NCI-H1694 (cell line): ENCODE data around the gene MAST4.

Source experiments
- DNase-seq: peaks from one replicate; lab custom pipeline; 2025; lab: John Stamatoyannopoulos, UW

The MAST4 gene

GRCh38 chr5:66874004-66874403 lies 277.8 kb downstream of the MAST4 start:
- DNase-seq = no peak

- DNase-seq = no peak
Measured at GRCh38 chr5:66875315-66875714, 279.1 kb downstream of the MAST4 start.

GRCh38 chr5:66876266-66876807 lies 280.1 kb downstream of the MAST4 start:
- no peak for DNase-seq

GRCh38 chr5:66877843-66878242 lies 281.6 kb downstream of the MAST4 start:
- no peak for DNase-seq

- DNase-seq = no peak
Measured at GRCh38 chr5:66880401-66880800, 284.2 kb downstream of the MAST4 start.

- DNase-seq = no peak
Measured at GRCh38 chr5:66881480-66882161, 285.4 kb downstream of the MAST4 start.

GRCh38 chr5:66882606-66883227 lies 286.5 kb downstream of the MAST4 start:
- no peak for DNase-seq

- no peak for DNase-seq
Measured at GRCh38 chr5:66884564-66885243, 288.5 kb downstream of the MAST4 start.

GRCh38 chr5:66886941-66887340 lies 290.7 kb downstream of the MAST4 start:
- no peak for DNase-seq

- no peak for DNase-seq
Measured at GRCh38 chr5:66888613-66889012, 292.4 kb downstream of the MAST4 start.

- no peak for DNase-seq
Measured at GRCh38 chr5:66889056-66889455, 292.9 kb downstream of the MAST4 start.

GRCh38 chr5:66889524-66889923 lies 293.3 kb downstream of the MAST4 start:
- DNase-seq = no peak

- DNase-seq = no peak
Measured at GRCh38 chr5:66891184-66891925, 295.2 kb downstream of the MAST4 start.

GRCh38 chr5:66892716-66893115 lies 296.5 kb downstream of the MAST4 start:
- DNase-seq = no peak

GRCh38 chr5:66894480-66895240 lies 298.5 kb downstream of the MAST4 start:
- DNase-seq = no peak

GRCh38 chr5:66896171-66896570 lies 300.0 kb downstream of the MAST4 start:
- DNase-seq = no peak

GRCh38 chr5:66897356-66897755 lies 301.2 kb downstream of the MAST4 start:
- no peak for DNase-seq

GRCh38 chr5:66898241-66898995 lies 302.2 kb downstream of the MAST4 start:
- DNase-seq = no peak

GRCh38 chr5:66903218-66903617 lies 307.0 kb downstream of the MAST4 start:
- DNase-seq = no peak

- DNase-seq = no peak
Measured at GRCh38 chr5:66903709-66904108, 307.5 kb downstream of the MAST4 start.

- DNase-seq = no peak
Measured at GRCh38 chr5:66904189-66904588, 308.0 kb downstream of the MAST4 start.
